Stimulated activated CD8-positive, alpha-beta memory T cell treated with anti-CD3 and anti-CD28 coated beads, Interleukin-2, amount 100 ng/mL, for 1 hour (primary cell): ENCODE results near the gene FAM83C.

Experiments
- DNase-seq, 2 donors: peaks; one replicate each; pipeline ENCODE4 v3.0.0-alpha.2; 2020; ENCODE audit warnings: low read depth in 2 of 2

FAM83C gene

DNA sequence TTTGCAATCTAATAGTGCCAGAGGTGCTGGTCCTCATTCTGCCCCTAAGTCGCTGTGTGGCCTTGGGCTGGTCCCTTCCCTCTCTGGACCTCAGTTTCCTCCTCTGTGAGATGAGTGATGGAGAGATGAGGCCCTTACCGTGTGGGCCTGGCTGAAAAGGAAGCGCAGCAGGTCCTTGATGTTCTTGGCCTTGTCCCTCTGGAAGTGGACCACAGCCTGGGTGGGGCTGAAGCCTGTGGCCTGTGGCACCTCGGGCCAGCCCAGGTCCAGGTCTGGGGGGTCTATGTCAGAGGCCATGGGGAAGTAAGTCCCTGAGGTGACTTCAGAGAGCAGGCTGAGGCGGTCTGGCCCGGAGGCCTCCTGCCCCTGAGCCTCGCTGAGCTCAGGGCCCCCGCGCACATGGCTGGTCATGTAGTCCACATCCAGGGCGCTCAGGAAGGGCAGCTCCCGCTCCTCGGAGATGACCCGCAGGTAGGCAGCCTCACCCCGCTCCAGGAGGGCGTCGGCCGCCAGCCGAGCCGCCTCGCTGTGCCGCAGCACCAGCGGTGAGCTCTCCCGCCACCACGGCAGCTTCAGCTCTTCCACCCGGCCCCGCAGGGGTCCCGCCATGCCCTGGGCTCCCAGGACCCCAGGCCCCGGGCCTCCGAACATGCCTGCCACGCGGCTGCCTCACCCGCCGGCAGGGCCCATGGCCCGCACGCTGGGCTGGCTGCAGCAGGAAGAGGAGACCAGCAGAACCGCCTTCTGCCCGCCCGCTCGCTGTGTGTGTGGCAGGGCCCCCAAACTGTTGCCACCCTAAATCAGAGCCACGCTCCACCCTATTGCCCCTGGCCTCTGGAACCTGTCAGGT, at the start of gene FAM83C:
TSS of gene FAM83C (minus strand) at position 772 of the 850 bp plus-strand sequence. CDS start at position 651, 121 bp downstream.
- DNase-seq, result no peak

DNA sequence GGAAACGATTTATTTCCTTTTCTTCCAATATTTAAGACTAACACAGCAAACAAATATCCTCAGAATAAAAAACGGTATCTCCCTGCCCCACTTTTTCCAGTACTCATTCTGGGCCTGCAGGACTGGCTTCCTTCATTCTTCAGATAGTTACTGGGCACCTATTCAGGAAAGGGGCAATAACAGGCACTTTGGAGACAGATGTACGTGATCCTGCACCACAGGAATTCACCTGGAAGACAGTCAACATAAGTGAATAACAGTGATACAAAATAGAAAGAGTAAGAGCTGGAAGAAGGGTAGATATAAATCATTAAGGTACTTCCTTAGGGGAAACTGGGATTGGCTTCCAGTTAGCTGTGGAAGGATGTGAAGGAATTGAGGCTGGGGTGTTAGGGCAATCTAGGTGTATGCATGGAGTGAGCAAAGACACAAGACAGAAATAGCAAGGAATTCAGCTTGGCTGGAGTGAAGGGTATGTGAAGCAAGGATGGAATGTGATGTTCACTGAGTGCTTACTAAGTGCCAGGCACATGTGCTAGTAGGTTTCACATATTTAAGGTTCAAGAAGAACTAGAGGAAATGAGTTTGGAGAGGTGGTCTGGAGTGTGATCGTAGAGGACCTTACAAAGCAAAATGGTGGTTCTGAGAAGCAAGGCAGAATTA, 49.3 kb upstream of the FAM83C start:
- DNase-seq, result no peak

DNA sequence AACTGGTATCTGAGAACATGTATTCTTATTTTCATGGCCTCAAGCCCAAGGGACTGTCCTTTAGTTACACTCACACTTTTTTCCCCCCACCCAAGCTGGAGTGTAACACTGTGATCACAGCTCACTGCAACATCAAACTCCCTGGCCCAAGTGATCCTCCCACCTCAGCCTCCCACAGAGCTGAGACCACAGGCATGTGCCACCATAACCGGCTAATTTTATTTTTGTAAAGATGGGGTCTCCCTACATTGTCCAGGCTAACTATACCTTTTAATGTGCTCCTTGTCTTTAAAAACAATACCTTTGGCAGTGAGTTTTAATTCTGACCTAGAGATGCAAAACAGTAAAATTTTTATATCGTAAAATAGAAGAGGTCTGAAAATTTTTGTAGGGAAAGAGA, 48.2 kb upstream of the FAM83C start:
- no peak for DNase-seq

DNA sequence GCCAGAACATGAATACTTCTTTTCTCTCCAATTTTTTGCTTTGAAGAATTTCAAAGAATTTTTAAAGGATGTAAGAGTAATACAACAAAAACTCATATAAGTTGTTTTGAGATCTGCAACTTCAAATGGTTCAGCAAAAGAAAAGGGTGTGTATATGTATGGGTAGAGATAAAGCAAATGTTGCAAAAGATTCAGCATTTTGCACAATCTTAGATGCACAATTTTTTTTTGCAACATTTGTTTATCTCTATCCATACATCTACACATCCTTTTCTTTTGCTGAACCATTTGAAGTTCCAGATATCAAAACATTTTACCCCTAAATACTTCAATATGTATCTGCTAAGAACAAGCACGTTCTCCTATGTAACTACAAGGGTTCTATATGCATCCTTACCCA, 47.4 kb upstream of the FAM83C start:
- no peak for DNase-seq

DNA sequence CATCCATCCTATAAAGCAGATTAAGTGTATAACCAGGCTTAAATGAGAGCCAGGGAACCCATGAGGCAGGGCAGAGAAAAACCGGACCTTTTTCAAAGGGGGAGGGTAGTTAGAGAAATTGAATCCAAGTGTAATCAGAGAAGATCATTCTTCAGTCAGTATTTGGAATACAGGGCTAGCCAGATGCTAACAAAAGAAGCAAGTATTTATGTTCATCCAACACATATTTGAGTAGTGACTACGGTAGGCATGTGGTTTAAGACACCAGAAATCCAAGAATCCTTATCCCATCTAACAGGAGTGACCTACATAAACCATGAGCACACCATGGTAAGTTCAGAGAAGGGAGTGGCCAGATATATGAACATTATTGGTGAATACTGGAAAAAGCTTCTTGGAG, 46.8 kb upstream of the FAM83C start:
- DNase-seq, result no peak

DNA sequence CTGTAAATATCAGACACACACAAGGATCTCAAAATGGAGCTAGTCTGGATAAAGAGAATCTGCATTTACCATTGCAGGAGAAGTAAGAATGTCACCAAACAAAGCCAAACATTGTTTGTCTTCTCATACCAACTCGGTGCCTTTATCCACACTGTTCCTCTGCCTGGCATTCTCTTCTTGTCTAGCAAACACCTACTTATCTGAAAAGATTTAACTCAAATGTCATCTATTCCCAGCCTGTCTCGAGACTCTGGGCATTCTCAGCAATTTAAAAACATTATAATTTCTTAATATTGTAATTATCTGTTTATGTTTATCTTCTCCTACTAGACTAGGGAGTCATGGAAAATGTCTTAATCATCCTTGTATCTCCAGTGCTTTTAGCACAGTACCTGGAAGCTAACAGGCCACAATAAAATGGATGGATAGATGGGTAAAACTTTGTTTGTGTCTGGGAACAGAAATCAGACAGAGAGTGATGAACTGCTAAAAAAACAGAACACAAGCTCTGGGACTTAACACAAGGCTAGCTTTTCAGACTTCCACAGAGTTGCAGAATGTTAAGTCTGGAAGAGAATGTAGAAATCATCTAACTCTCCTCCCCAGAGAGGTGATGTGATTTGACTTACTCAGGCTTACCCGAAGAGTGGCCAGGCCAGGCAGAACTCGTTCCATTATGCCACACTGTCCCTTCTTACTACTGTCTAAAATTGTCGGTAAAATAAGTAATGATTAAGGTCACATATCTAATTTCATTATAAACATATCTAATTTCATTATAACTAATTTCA, 42.3 kb upstream of the FAM83C start:
- DNase-seq, result no peak

DNA sequence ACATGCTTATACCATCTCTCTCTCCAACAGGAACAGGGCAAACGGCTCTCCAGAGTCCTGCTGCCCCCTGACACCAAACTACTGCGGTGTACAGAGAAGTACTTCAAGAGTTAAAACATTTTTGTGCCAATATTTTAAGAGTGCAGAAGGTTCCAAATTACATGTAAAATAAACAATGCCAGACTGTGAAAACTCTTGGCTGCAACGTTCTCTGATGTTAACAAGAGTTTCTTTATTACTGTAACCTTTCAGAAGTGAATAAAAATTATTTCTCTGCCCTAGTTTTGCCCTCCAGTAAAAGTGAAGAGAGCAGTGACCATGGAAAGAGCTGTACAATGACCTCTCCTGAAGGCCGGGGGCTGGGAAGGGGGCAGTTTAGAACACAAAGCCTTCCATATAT, 41.4 kb upstream of the FAM83C start:
- DNase-seq, result no peak

DNA sequence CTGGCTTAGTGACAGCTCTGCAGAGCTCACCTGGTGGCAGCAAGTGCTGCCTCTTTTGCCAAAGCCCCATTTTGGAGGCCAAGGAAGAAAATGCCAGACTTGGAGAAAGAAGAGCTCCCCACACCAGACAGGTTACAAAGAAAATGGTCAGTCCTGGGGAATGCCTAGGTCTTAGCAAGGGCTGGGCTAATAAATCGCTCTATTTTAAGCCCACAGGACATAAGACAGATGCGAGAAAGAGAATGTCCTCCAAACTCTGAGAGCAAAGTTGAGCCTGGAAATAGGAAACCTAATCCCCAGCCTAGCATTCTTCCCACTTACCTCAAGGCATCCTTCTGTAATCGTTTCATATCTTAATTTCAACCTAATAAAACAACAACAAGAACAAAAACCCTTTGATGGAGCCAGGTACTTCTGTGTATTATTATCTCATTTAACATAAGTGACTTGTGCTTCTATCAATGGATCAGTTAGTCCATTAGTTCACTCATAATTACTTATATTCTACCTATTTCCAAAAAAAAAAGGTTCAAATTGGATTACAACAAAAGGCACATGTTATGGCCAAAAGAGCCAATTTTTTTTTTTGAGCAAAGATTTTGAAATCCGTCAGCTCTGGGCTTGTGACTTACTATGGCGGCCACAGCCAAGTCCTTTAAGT, 40.4 kb upstream of the FAM83C start:
- DNase-seq, result no peak

DNA sequence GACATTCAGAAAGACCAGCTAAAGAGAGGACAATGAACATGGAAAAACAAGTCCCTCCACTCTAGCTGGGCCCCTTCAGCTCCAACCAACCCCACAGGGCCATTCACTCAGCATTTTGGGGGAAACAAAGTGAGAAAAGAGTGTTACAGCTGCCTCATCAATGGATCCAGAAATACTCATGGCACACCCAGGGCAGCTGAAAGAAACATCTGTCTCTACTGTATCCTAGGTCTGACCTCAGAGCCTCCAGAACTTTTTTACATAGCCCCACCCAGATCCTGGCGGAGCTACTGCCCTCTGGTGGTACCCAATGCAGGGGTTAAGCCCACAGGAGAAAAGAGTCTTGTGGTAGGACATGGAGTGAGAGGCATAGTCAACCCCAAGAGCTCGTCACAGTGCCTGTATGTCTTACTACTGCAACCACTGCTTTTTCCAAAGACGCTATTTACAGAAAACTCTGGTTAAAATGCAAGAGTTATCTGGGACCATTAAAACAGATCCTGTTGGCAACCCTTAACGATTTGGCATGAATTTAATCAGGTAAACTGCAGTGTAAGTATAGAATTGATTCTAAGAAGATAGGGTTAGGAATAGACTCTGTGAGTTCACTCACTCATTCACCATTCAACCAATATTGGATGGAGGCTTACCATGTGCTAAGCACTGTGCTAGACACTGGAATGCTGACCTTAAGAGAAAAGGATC, 37.4 kb upstream of the FAM83C start:
- DNase-seq, result no peak

DNA sequence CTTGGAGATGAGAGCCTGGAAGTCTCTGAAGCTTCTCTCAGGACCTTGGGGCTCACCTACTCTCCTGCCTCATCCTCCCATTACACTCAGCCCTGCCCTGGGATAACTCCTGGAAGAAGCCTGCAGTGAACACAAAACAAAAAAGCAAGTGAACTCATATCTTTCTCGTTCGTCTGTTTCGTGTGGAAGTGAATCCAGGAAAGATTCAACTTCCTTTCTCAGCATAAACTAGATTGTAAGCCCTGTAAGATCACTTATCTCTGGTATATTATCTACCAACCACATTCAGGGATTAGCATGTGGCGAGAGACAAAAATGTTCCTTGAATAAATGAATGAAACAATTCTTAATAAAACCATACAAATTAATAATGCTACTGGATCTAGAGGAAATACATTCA, 36.5 kb upstream of the FAM83C start:
- no peak for DNase-seq

DNA sequence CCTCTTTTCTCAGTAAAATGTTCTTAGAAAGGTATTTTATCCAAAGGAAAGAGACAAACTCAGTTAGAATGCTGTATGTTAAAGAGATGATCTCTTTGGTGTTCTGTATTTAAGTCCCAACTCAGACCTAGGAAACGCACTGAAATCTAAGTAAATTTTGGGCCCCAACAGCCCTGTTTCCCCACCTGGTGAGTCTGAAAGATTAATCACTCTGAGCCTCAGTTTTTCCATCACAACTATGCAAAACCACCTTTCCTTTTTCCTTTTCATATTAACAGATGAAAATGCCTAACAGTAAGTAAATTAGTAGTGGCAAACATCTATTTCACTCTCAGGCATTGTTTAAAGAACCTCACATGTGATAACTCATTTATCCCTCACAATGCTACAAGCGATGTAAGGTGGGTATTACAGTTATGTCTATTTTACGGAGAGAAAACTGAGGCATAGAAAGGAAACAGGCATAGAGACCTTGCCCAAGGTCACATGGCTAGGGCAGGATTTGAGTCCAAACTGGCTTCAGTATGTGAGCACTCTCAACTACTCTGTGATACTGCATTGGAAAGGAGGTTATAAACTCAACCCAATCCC, 36.0 kb upstream of the FAM83C start:
- DNase-seq, result no peak

DNA sequence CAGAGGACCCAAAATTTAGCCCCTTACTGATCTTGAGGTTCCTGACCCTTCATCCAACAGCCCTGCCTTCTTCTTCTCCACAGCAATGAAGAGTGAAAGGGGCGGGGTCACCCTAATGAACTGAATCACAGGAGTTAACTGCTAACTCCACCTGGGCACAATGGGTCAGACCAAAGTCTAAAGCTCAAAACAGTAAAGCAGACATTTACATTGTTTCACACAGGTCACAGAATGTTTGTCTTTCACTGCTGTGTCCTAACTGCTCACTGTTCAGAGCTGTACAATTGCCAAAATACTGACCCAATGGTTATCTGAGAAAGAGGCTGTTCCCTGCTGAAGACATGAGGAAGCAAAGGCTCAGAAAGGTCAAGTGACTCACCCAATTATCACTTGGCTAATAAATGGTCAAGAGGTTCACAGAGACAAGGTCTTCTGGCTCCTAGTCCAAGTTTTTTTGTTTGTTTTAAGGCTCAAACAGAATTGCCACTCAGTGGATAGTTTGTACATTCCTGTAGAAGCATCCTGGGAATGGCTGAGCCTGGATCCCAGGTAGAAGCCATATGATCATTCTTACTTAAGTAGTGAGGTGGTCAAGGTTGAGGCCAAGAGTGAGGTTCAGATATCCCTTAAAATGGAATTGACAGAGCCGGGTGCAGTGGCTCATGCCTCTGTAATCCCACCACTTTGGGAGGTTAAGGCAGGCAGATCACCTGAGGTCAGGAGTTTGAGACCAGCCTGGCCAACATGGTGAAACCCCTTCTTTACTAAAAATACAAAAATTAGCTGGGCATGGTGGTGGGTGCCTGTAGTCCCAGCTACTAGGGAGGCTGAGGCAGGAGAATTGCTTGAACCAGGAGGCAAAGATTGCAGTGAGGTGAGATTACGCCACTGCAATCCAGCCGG, 35.1 kb upstream of the FAM83C start:
- no peak for DNase-seq

DNA sequence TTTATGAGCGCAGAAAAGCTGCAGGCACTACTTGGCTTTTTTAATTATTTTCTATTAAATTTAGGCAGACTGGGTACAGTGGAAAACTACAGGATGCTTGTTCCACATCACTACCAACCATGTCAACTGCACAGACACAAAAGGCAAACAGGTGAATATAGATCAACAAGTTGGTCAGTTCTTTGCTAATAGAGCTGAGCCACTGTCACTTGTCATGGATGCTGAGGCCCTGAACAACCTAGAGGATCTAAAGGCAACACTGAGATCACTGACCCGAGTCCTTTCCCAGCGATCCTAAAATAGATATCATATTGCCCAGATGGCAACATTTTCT, 34.5 kb upstream of the FAM83C start:
- DNase-seq, result no peak

DNA sequence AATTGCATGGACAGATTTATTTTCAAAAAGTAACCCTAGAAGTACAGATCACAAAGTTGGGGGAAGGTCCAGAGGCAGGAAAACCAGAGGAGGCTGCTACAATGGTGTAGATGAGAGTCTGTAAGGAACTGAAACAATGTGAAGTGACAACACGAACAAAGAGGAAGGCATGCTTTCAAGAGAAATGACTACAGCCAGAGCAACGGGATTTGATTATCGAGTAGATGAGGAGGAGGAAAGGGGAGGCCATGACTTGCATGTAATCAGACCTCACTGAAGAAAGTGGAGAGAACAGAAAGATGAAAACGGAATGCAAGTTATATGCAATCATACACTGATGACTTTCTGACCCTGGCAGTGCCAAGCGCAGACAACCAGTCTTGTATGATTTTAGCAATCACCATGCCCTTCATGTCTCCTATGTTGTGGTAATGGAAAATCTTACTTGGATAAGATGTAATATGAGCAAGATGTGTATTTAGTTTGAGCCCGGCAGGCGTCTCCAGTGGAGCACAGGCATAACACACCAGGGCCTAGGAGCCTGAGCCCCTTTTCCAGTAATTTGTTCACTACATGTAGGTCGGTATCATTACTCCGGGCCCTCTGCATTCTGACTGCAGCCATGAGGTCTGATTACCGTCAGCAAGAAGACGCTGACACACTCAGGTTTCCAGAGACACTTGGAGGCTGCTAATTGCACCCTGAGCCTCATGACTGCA, 34.0 kb upstream of the FAM83C start:
- no peak for DNase-seq

DNA sequence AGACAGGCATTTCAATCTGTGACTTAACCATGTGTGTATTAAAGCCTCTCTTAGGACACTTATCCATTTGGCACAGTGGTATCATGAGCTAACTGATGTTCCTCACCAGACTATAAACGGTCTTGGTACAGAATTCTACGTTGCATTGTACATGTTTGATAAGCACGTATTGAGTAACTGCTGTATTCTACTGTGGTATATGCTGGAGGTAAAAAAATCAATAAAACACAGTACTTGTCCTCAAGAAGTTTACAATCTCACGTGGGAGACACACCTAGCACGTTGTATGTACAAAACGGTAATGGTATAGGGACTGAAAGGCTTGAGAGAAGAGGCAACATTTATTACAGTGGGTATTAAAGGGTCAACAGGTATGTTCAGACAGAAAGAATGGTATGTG, 33.2 kb upstream of the FAM83C start:
- DNase-seq, result no peak

DNA sequence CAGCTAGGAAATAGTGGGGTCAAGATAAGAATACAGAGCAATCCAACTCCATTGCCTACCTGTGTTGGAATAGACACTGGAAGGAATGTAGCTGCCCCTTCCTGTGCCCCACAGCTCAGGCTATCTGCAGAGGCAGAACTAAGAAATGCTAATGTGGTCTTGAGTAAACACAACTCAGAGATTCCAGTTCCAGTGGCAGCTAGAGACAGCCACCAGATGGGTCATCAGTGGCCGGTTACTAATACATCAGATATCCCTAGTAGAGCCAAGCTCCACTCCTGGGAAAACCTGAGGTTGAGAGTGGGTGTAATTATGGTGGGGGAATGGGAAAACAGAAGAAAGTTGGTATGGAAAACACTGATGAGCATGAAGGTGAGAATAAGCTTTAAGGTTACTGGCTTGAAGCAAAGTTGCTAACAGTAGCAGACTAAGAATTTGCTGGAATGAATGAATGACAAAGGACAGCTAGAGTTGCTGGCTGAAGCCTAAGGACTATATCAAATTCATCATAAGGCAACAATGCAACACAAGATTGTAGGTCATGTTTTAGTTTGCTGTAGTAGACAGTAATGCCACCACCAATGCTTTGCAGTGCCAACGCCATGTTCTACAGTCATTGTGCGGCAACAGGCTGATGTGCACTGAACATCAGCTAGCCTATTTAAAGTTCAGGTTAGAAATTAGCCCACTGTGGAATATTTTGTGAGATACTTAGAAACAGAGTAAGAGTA, 28.3 kb upstream of the FAM83C start:
- no peak for DNase-seq

DNA sequence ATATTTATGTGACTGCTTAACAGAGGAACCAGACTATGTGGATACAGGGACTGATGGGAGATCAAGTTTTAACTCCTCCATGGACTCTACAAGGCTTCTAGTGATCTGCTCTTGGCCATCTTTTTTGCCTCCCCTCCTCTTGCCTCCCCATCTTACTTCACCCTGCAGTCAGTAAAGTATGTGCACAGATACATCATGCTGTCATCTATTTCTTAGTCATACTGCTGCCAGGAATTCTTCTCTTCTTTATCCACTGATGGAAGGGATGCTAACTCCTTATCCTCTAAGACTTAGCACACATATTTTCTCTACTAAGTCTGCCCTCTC, 27.6 kb upstream of the FAM83C start:
- DNase-seq, result no peak

DNA sequence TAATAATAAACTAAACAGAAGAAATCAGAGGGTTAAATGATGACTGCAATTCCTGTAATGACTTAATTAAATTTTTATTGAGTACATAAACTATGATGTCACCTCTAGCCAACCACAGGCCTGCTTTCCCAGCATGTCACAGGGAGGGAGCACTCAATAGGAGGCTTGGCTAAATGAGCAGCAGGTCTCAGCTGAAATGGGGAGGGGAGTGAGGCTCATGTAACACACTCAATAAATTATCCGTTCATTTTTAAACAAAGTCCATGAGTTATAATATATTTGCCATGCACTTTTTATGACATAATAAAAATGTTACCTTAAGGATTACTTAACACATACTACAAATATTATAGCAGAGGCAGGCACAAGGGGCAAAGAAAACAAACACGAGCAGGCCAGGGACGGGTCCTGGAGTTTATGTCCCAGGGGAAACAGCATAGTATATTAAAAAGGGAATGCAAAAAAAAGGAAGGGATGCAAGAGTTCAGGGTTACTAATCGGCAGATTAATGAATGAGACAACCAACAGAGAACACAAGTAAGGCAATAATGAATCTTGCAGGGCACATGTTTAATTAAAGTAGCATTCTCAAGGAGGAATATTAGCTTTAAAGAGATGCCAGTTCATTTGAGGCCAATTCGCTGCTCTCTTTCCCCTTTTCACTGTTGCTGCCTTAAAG, 27.1 kb upstream of the FAM83C start:
- no peak for DNase-seq
